ENCODE results near the gene VAMP1.

The VAMP1 gene

GRCh38 chr12:6425590-6426531, 44.6 kb downstream of the VAMP1 start:
- no peak for DNase-seq (ENCODE audit: low spot score)

- no peak for DNase-seq (ENCODE audit: low spot score)
Measured at GRCh38 chr12:6424866-6425265, 45.6 kb downstream of the VAMP1 start.

GRCh38 chr12:6424008-6424347, 46.5 kb downstream of the VAMP1 start:
- DNase-seq (ENCODE audit: low spot score): no peak

- DNase-seq (ENCODE audit: low spot score): peak; percentile 89
Measured at GRCh38 chr12:6423267-6424007, 47.0 kb downstream of the VAMP1 start.

GRCh38 chr12:6420364-6420763, 50.1 kb downstream of the VAMP1 start:
- DNase-seq (ENCODE audit: low spot score): no peak

- no peak for DNase-seq (ENCODE audit: low spot score)
Measured at GRCh38 chr12:6418796-6419195, 51.7 kb downstream of the VAMP1 start.

GRCh38 chr12:6416596-6416995, 53.9 kb downstream of the VAMP1 start:
- DNase-seq (ENCODE audit: low spot score): no peak

Measured in CD4-positive, alpha-beta T cell treated with Interleukin-2 at 100 ng/mL for 4 hours (primary cell).